Testis (tissue), 2 donors: ENCODE measurements around the gene MT1X.

Source experiments
- POLR2A ChIP-seq: fragments of 450-650 bp; IDR thresholded peaks from one replicate; pipeline ENCODE4 v1.6.1; 2017; ENCODE audit warnings: antibody characterized with exemption, mild to moderate bottlenecking, moderate library complexity
- TF ChIP-seq, protein P1 (sequence below), 3 experiments: fragments of 450-650 bp in 2 of 3; fragments of 200-600 bp in 1 of 3; sonication (generic) in 1 of 3; IDR thresholded peaks; one replicate each; pipeline ENCODE4 v1.5.1; 2016 to 2019; ENCODE audit warnings: antibody characterized with exemption in 3 of 3, mild to moderate bottlenecking in 2 of 3, moderate library complexity in 1 of 3

DNA sequence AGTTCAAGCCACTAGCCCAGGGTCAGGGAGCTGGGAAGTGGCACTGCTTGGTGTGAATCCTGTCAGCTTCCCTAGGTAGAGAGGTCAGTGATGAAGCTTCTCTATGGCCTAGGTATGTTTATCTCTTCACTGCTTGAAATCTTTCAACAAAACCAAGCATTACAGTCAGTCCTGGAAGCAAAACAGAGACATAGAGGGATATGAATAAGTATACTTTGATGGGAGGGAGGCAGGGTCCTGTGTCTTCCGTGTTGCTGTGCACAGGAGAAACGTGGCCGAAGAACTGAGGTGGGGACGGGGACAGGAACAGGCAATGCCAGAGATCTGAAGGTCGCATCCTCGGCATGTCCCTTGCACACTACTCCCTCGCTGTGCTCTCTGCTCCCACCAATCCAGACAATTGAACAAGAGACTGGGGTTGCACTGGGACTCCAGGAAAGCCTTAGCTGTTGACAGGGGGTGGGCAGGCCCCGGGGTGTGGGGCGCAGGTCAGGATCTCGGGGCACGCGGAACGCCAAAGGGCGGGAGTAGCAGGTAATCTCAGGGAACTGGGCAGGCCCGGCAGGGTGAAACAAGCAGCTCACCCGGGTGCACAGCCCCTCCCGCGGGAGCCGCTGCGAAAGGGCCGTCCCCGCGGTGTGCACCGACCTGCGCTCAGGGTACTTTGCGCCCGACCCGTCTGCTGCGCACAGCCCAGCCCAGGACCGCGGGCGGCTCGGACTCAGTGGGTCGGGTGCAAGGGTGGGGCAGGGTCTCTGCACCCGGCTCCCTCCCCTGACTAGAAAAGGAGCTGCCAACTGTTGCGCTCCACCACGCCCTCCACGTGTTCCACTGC lies 13.0 kb upstream of the MT1X start, which contains the start of gene MT1H:
- TF ChIP-seq POLR2A: no peak
- TF ChIP-seq, protein P1, sequence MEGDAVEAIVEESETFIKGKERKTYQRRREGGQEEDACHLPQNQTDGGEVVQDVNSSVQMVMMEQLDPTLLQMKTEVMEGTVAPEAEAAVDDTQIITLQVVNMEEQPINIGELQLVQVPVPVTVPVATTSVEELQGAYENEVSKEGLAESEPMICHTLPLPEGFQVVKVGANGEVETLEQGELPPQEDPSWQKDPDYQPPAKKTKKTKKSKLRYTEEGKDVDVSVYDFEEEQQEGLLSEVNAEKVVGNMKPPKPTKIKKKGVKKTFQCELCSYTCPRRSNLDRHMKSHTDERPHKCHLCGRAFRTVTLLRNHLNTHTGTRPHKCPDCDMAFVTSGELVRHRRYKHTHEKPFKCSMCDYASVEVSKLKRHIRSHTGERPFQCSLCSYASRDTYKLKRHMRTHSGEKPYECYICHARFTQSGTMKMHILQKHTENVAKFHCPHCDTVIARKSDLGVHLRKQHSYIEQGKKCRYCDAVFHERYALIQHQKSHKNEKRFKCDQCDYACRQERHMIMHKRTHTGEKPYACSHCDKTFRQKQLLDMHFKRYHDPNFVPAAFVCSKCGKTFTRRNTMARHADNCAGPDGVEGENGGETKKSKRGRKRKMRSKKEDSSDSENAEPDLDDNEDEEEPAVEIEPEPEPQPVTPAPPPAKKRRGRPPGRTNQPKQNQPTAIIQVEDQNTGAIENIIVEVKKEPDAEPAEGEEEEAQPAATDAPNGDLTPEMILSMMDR (IDR thresholded peaks at IDR 0.05): no peak
